GM23248 (cell line): ENCODE data around the gene EEF1AKMT2. TPM values are rescaled to one million over a fixed set of nuclear protein-coding genes. Genes with fewer than 3 reads are reported as not detected.

Experiments
- DNase-seq: peaks from one replicate; pipeline ENCODE4 v3.0.0-alpha.2; 2015
- H2AFZ ChIP-seq: fragments of 200-600 bp; sonication (generic); 2 replicates; pipeline ENCODE4 v1.6.1; 2016; ENCODE audit warnings: antibody characterized with exemption
- H3F3A ChIP-seq: fragments of 200-600 bp; sonication (generic); 2 replicates; pipeline ENCODE4 v1.6.1; 2016; ENCODE audit warnings: mild to moderate bottlenecking, antibody characterized with exemption, mixed run types; ENCODE audit not compliant: insufficient read depth
- H3K27ac ChIP-seq: fragments of 200-600 bp; sonication (generic); 2 replicates; pipeline ENCODE4 v1.5.1; 2016; ENCODE audit warnings: mild to moderate bottlenecking
- H3K27me3 ChIP-seq: fragments of 200-600 bp; sonication (generic); replicated peaks from 2 replicates; pipeline ENCODE4 v1.6.1; 2016; ENCODE audit warnings: mild to moderate bottlenecking; ENCODE audit not compliant: insufficient read depth
- H3K36me3 ChIP-seq: fragments of 200-600 bp; sonication (generic); 2 replicates; pipeline ENCODE4 v1.6.1; 2016; ENCODE audit warnings: low read depth, mild to moderate bottlenecking
- H3K4me1 ChIP-seq: fragments of 200-600 bp; sonication (generic); 2 replicates; pipeline ENCODE4 v1.6.1; 2016; ENCODE audit warnings: mild to moderate bottlenecking; ENCODE audit not compliant: insufficient read depth
- H3K4me2 ChIP-seq: fragments of 200-600 bp; sonication (generic); one replicate; pipeline ENCODE4 v1.6.1; 2016; ENCODE audit warnings: mild to moderate bottlenecking; ENCODE audit not compliant: unreplicated experiment
- H3K4me3 ChIP-seq: fragments of 200-600 bp; sonication (generic); 2 replicates; pipeline ENCODE4 v1.5.1; 2016; ENCODE audit warnings: mild to moderate bottlenecking
- H3K79me2 ChIP-seq: fragments of 200-600 bp; sonication (generic); 2 replicates; pipeline ENCODE4 v1.6.1; 2016; ENCODE audit warnings: mild to moderate bottlenecking; ENCODE audit not compliant: insufficient read depth
- H3K9ac ChIP-seq: fragments of 200-600 bp; sonication (generic); 2 replicates; pipeline ENCODE4 v1.6.1; 2016; ENCODE audit warnings: mild to moderate bottlenecking
- H3K9me2 ChIP-seq: fragments of 200-600 bp; sonication (generic); 2 replicates; pipeline ENCODE4 v1.6.1; 2016; ENCODE audit warnings: mixed run types, mild to moderate bottlenecking, moderate library complexity; ENCODE audit not compliant: insufficient read depth
- H3K9me3 ChIP-seq: fragments of 200-600 bp; sonication (generic); one replicate; pipeline ENCODE4 v1.6.1; 2017; ENCODE audit warnings: low read depth
- H4K20me1 ChIP-seq: fragments of 200-600 bp; sonication (generic); 2 replicates; pipeline ENCODE4 v1.6.0; 2016; ENCODE audit not compliant: insufficient read depth
- EZH2 ChIP-seq: fragments of 200-600 bp; sonication (generic); IDR thresholded peaks from 2 replicates; pipeline ENCODE4 v1.6.1; 2018; ENCODE audit warnings: antibody characterized with exemption, mild to moderate bottlenecking; ENCODE audit not compliant: insufficient read depth, poor library complexity, severe bottlenecking
- EZH2phosphoT487 ChIP-seq: fragments of 200-600 bp; sonication (generic); IDR thresholded peaks from 2 replicates; pipeline ENCODE4 v1.6.1; 2018; ENCODE audit warnings: antibody characterized with exemption, moderate library complexity, mild to moderate bottlenecking, low read depth; ENCODE audit not compliant: insufficient read depth
- WGBS, 2 experiments: methylation state at CpG; one replicate each; pipeline ENCODE4 v1.1.6; 2015 to 2017; ENCODE audit warnings: low lambda C conversion rate in 2 of 2, low coverage in 1 of 2; ENCODE audit errors: missing lambda C conversion rate in 2 of 2; 5-methylcytosine and 5-hydroxymethylcytosine counted together
- in situ Hi-C: fragments of 300-500 bp; cut with MboI; formaldehyde crosslinking; loops from 2 replicates; pipeline ENCODE4 v1.15.0; 2020
- polyA plus RNA-seq: library from polyadenylated mRNA; unstranded; fragments of >200 nt; fragmentation: Nextera tagmentation; extraction: Ambion mirVana; gene quantifications from 2 replicates; pipeline ENCODE4 v1.2.1, GENCODE V29; 2016
- total RNA-seq: library from RNA; depleted of rRNA; stranded (reverse); fragments of >200 nt; shearing (Covaris generic); gene quantifications from 2 replicates; pipeline ENCODE4 v1.2.3, GENCODE V29; 2014

EEF1AKMT2 gene
- total and polyA plus RNA-seq, 2 experiments from 2014 or later = 24.0 to 27.4 TPM

- no peak for DNase-seq
- in situ Hi-C loops = loop anchor here (10.0 kb wide), 1 partner anchor 179 kb away; no protein-coding TSS in a partner anchor
- H3K36me3 ChIP-seq = no peaks in the 10 kb centered on the region
- peaks cover 8% of the 10 kb centered on the region; the same call in 1 of the 2 replicates for H3F3A ChIP-seq
- no peaks in the 10 kb centered on the region for H3K27me3 ChIP-seq
- H3K4me3 ChIP-seq = no peak overlapping the region
- peaks cover 38% of the 10 kb centered on the region for H3K79me2 ChIP-seq
- no peaks in the 10 kb centered on the region for H3K9me2 ChIP-seq
- 97 to 98% methylated on average over 13 of the region's 13 CpGs for WGBS, 2 experiments
- no peaks in the 10 kb centered on the region for H4K20me1 ChIP-seq
- H3K9ac ChIP-seq = no peak overlapping the region
- H3K9me3 ChIP-seq = no peaks in the 10 kb centered on the region
- TF ChIP-seq EZH2 (no peak), EZH2phosphoT487 (no peak)
- H3K4me1 ChIP-seq = peaks cover 13% of the 10 kb centered on the region
- H3K4me2 ChIP-seq = no peak overlapping the region
- H3K27ac ChIP-seq = no peak overlapping the region
- H2AFZ ChIP-seq = no peak overlapping the region
Observed at GRCh38 chr10:124733571-124734245, 58.0 kb downstream of the EEF1AKMT2 start.

- Histone ChIP-seq H3K27ac (no peak overlapping the region), H4K20me1 (no peaks in the 10 kb centered on the region), H3K36me3 (no peaks in the 10 kb centered on the region), H3K9ac (no peak overlapping the region), H3K79me2 (peaks cover 31% of the 10 kb centered on the region), H3K27me3 (no peaks in the 10 kb centered on the region), H3K9me3 (no peaks in the 10 kb centered on the region), H3F3A (peaks cover 14% of the 10 kb centered on the region; the same call in 1 of the 2 replicates), H3K4me2 (no peak overlapping the region), H3K4me3 (no peak overlapping the region), H3K4me1 (peaks cover 19% of the 10 kb centered on the region), H3K9me2 (no peaks in the 10 kb centered on the region), H2AFZ (no peak overlapping the region)
- no peak for TF ChIP-seq EZH2
- TF ChIP-seq EZH2phosphoT487 = no peak
- in situ Hi-C loops = loop anchor here (10.0 kb wide), 1 partner anchor 178 kb away; no protein-coding TSS in a partner anchor
- DNase-seq = no peak
- 94% methylated on average over 14 of the region's 14 CpGs for WGBS, 2 experiments
Observed at GRCh38 chr10:124732931-124733570, 58.6 kb downstream of the EEF1AKMT2 start.

GRCh38 chr10:124731551-124731950 is 60.1 kb downstream of the EEF1AKMT2 start:
- H3K79me2 ChIP-seq = peaks cover 16% of the 10 kb centered on the region
- no peaks in the 10 kb centered on the region for H4K20me1 ChIP-seq
- in situ Hi-C loops = loop anchor here (10.0 kb wide), 1 partner anchor 177 kb away; no protein-coding TSS in a partner anchor

DNA sequence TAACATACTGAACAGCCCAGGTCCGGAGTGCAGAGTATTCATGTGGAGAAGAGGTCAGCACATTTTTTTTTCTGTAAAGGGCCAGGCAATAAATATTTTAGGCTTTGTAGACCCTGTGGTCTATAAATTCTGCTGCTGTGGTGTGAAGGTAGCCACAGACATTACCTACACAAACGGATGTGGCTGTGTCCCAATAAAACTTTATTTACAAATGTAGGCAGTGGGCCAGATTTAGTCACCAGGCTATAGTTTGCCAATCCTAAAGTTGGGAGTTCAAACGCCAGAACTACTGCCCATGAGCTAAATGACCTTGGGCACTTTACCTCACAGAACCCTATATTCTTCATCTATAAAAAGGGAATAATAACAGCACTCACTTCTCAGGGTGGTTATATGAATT is 60.9 kb downstream of the EEF1AKMT2 start:
- DNase-seq = no peak
- Histone ChIP-seq H3K9me2 (no peaks in the 10 kb centered on the region), H3K27ac (no peak overlapping the region), H3K9ac (no peak overlapping the region), H3K4me3 (no peak overlapping the region), H4K20me1 (no peaks in the 10 kb centered on the region), H3K79me2 (peaks cover 12% of the 10 kb centered on the region), H3K36me3 (no peaks in the 10 kb centered on the region), H3K4me2 (no peak overlapping the region), H2AFZ (no peak overlapping the region), H3K27me3 (no peaks in the 10 kb centered on the region), H3F3A (peaks cover 14% of the 10 kb centered on the region; the same call in 1 of the 2 replicates), H3K9me3 (no peaks in the 10 kb centered on the region), H3K4me1 (peaks cover 10% of the 10 kb centered on the region)
- TF ChIP-seq EZH2 (no peak), EZH2phosphoT487 (no peak)
- 81 to 91% methylated on average over 3 of the region's 3 CpGs for WGBS, 2 experiments
- in situ Hi-C loops = loop anchor here (10.0 kb wide), 1 partner anchor 176 kb away; no protein-coding TSS in a partner anchor

More at GRCh38 chr10:124731551-124731950, 60.1 kb downstream of the EEF1AKMT2 start:
- Histone ChIP-seq H3K4me1 (peaks cover 14% of the 10 kb centered on the region), H3K4me2 (no peak overlapping the region), H3K4me3 (no peak overlapping the region), H3K9me2 (no peaks in the 10 kb centered on the region), H3K27ac (no peak overlapping the region), H3F3A (peaks cover 14% of the 10 kb centered on the region; the same call in 1 of the 2 replicates), H3K9ac (no peak overlapping the region), H2AFZ (no peak overlapping the region), H3K36me3 (no peaks in the 10 kb centered on the region), H3K9me3 (no peaks in the 10 kb centered on the region), H3K27me3 (no peaks in the 10 kb centered on the region)
- 93 to 94% methylated on average over 9 of the region's 9 CpGs for WGBS, 2 experiments
- TF ChIP-seq EZH2phosphoT487 = no peak
- TF ChIP-seq EZH2 = no peak
- DNase-seq = no peak
